Stimulated activated CD4-positive, alpha-beta T cell treated with anti-CD3 and anti-CD28 coated beads, TNF-alpha, amount 100 ng/mL, for 1 hour (primary cell): Measurements from ENCODE around the gene ABCA10.

Experiments used
- DNase-seq, 3 donors: peaks; one replicate each; pipeline ENCODE4 v3.0.0-alpha.2; 2020; ENCODE audit warnings: low read depth in 3 of 3, low spot score in 1 of 3

ABCA10 gene

DNA sequence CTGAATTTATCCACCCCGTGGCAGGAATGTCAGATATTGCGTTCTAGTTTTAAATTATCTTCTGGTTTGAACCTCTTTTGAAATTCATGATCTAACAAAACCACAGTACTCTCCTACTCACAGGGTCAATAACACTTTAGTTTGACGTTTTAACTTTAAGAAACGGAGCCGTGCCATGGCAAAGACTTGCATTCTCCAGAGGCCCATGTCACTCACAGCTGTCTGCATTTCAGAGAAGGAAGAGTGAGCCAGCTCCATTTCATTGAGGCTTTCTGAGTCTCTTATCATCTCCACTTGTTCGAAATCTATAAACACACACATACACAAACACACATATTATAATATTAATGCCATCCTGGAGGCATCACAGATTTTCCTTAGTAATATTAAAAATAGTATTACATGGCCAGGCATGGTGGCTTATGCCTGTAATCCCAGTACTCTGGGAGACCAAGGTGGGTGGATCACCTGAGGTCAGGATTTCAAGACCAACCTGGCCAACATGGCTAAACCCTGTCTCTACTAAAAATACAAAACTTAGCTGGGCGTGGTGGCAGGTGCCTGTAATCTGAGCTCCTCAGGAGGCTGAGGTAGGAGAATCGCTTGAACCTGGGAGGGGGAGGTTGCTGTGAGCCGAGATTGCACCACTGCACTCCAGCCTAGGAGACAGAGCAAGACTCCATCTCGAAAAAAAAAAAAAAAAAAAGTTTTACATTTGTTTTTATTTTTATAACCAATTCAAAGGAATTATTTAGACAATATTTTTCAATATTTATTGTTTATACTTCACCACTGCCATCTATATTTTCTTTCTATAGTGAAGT, 122.5 kb downstream of the ABCA10 start:
- DNase-seq: no peak

DNA sequence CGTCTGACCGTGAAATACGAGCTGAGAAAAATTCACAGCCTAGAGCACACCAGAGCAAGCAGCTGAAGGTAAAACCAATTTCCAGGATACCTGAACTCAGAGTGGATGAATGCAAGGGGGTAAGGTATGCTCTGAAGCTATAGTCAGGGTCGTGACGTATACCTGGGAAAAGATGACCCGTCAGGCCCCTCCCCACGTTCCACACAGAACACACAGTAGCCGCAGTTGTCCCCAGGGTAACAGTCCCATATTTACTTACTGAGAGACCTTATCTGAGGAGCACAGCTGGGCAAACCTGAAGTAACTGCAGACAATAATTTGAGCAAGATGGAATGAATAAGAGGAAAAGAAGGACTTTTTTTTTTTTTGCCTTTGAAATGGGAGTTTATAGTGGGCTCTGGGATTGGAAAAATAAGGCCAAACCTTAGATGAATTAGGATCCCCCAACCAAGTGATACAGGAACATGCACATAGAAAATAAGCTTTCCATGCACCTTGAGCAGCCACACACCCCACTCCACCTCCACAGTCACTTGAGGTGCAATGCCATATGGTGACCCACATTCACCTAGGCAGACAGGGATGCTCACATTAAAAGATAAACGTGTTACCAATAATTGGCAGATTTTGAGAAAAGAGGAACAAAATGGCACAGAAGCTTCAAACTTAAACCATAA, 124.9 kb downstream of the ABCA10 start:
- DNase-seq: no peak

DNA sequence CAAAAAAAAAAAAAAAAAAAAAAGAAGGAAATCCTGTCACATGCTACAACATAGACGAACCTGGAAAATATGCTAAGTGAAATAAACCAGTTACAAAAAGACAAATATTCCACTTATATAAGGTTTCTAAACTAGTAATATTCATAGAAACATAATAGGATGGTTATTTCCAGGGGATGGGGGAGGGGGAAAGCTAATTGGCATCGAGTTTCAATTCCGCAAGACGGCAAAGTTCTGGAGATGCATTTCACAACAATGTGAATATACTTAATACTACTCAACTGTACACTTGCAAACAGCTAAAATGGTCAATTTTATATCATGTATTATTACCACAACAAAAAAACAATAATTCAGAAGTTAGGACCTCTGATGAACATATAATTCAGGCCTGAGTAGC, 130.0 kb downstream of the ABCA10 start:
- no peak for DNase-seq
